OCI-LY3 (cell line): ENCODE measurements around the gene GRIN2A.
A peak's percentile ranks its signal among the peaks of the same experiment; 100 is the strongest.

Experiments
- H2AFZ ChIP-seq: fragments of 200-600, 300-600 bp; shearing (Covaris generic); 2 replicates; pipeline ENCODE4 v1.6.0; 2014; ENCODE audit warnings: antibody characterized with exemption, low read depth, low read length
- H3K27ac ChIP-seq: fragments of 200-600, 300-600 bp; sonication (generic); 2 replicates; pipeline ENCODE4 v1.5.1; 2014; ENCODE audit warnings: mild to moderate bottlenecking, low read length, moderate library complexity, mixed read lengths
- H3K27me3 ChIP-seq: fragments of 200-600, 300-600 bp; sonication (generic); 2 replicates; pipeline ENCODE4 v1.6.1; 2014; ENCODE audit warnings: low read depth, low read length, mixed read lengths
- H3K36me3 ChIP-seq: fragments of 200-600, 300-600 bp; sonication (generic); replicated peaks from 2 replicates; pipeline ENCODE3; 2014; ENCODE audit warnings: low read depth, low read length, mixed read lengths
- H3K4me1 ChIP-seq: fragments of 300-600, 200-600 bp; sonication (generic); 2 replicates; pipeline ENCODE4 v1.6.1; 2014; ENCODE audit warnings: low read length, mixed read lengths
- H3K4me2 ChIP-seq: fragments of 200-600, 300-600 bp; sonication (generic); 2 replicates; pipeline ENCODE4 v1.6.1; 2014; ENCODE audit warnings: low read length, mixed read lengths
- H3K4me3 ChIP-seq: fragments of 300-600, 200-600 bp; sonication (generic); 2 replicates; pipeline ENCODE4 v1.5.1; 2014; ENCODE audit warnings: antibody characterized with exemption, mild to moderate bottlenecking, low read length, moderate library complexity
- H3K79me2 ChIP-seq: fragments of 300-600, 200-600 bp; shearing (Covaris generic); 2 replicates; pipeline ENCODE4 v1.6.1; 2014; ENCODE audit warnings: mild to moderate bottlenecking, low read length, mixed read lengths
- H3K9ac ChIP-seq: fragments of 300-600, 200-600 bp; shearing (Covaris generic); 2 replicates; pipeline ENCODE4 v1.6.0; 2014; ENCODE audit warnings: mild to moderate bottlenecking, low read length, moderate library complexity
- H3K9me3 ChIP-seq: fragments of 200-600, 300-600 bp; shearing (Covaris generic); 2 replicates; pipeline ENCODE4 v1.6.1; 2014; ENCODE audit warnings: low read length, mixed read lengths; ENCODE audit not compliant: insufficient read depth
- H4K20me1 ChIP-seq: fragments of 200-600, 300-600 bp; sonication (generic); 2 replicates; pipeline ENCODE4 v1.6.1; 2016; ENCODE audit warnings: low read length, mixed read lengths; ENCODE audit not compliant: insufficient read depth
- CTCF ChIP-seq: fragments of 200-600, 300-600 bp; sonication (generic); IDR thresholded peaks from 2 replicates; pipeline ENCODE4 v1.5.1; 2014; ENCODE audit warnings: antibody characterized with exemption, low read length, low read depth
- EZH2phosphoT487 ChIP-seq: fragments of 200-600 bp; shearing (Covaris generic); IDR thresholded peaks from 2 replicates; pipeline ENCODE4 v1.6.1; 2018; ENCODE audit warnings: antibody characterized with exemption, mixed run types, low read depth

The GRIN2A gene

GRCh38 chr16:9913604-9914326, 268.5 kb downstream of the GRIN2A start:
- Histone ChIP-seq H3K9ac (peak overlapping the region; percentile 68), H4K20me1 (no peaks in the 10 kb centered on the region), H3K4me3 (peak overlapping the region; percentile 57), H3K4me2 (peak overlapping the region; percentile 83), H3K27me3 (no peaks in the 10 kb centered on the region), H3K79me2 (no peaks in the 10 kb centered on the region), H2AFZ (peak overlapping the region; percentile 19; the same call in 1 of the 2 replicates), H3K27ac (peak overlapping the region; percentile 96), H3K36me3 (peaks cover 4% of the 10 kb centered on the region), H3K4me1 (peaks cover 35% of the 10 kb centered on the region), H3K9me3 (no peaks in the 10 kb centered on the region)
- no peak for TF ChIP-seq EZH2phosphoT487
- no peak for TF ChIP-seq CTCF

DNA sequence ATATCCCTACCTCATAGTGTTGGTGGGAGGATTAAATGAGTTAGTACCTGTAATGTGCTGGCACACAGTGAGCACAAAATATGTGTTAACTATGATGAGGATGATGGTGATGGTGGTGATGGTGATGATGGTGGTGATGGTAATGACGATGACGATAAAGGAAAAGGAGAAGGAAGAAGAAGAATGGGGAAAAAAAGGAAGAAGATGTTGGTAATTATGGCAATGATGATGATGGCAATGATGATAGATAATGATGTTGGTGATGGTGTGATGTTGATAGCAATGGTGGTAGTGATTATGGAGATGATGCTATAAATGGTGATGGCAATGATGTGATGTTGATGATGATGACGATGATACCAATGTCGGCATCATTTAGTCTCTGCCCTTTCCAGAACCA, 270.2 kb downstream of the GRIN2A start:
- H3K36me3 ChIP-seq: peaks cover 4% of the 10 kb centered on the region
- H3K27me3 ChIP-seq: no peaks in the 10 kb centered on the region
- no peak overlapping the region for H3K4me3 ChIP-seq
- H3K4me2 ChIP-seq: no peak overlapping the region
- no peaks in the 10 kb centered on the region for H3K9me3 ChIP-seq
- H3K27ac ChIP-seq: no peak overlapping the region
- H3K9ac ChIP-seq: no peak overlapping the region
- no peaks in the 10 kb centered on the region for H3K79me2 ChIP-seq
- TF ChIP-seq CTCF (no peak), EZH2phosphoT487 (no peak)
- no peak overlapping the region for H2AFZ ChIP-seq
- peaks cover 44% of the 10 kb centered on the region for H3K4me1 ChIP-seq
- no peaks in the 10 kb centered on the region for H4K20me1 ChIP-seq

DNA sequence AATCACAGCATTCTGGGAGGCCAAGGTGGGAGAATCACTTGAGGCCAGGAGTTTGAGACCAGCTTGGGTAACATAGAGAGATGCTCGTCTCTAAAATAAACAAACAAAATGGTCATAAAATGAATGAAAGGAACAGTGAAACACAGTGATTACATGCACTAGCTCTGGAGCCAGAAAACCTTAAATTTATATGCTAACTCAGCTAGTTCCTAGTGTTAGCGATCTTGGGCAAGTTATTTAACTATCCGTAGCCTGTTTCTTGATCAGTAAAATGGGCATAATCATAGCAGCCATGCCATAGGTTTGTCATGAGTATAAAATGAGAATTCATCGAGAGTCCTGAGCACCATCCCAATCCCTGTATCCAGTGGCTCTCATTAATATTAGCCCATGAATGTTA, 271.0 kb downstream of the GRIN2A start:
- H3K9ac ChIP-seq: no peak overlapping the region
- no peak overlapping the region for H3K27ac ChIP-seq
- TF ChIP-seq EZH2phosphoT487: no peak
- TF ChIP-seq CTCF: no peak
- no peak overlapping the region for H2AFZ ChIP-seq
- H3K27me3 ChIP-seq: no peaks in the 10 kb centered on the region
- peaks cover 4% of the 10 kb centered on the region for H3K36me3 ChIP-seq
- no peaks in the 10 kb centered on the region for H4K20me1 ChIP-seq
- H3K79me2 ChIP-seq: no peaks in the 10 kb centered on the region
- H3K9me3 ChIP-seq: no peaks in the 10 kb centered on the region
- H3K4me3 ChIP-seq: no peak overlapping the region
- H3K4me1 ChIP-seq: peaks cover 49% of the 10 kb centered on the region
- no peak overlapping the region for H3K4me2 ChIP-seq

DNA sequence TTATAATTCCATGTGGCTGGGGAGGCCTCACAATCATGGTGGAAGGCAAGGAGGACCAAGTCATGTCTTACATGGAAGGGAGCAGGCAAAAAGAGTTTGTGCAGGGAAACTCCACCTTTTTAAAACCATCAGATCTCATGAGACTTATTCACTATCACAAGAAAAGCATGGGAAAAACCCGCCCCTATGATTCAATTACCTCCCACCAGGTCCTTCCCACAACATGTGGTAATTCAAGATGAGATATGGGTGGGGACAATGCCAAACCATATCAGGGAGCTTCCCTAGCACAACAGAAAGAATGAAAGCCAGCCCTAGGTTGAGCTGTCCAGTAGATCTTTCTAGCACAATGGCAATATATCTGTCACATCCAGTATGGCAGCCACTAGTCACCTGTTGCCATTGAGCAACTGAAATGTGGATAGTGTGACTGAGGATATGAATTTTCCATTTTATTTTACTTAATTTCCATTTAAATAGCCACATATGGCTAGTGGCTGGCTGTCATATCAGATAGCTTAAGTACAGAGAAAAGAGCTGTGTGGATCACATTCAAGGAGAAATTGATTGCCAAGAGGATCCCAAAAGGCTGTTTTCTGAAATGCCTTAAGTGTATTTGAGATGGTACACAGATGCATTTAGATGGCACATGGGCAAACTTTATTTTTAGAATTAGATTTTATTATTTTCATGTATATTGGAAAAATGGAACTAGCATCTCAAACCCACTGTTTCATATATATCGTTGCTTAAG, 273.0 kb downstream of the GRIN2A start:
- no peak for TF ChIP-seq EZH2phosphoT487
- H3K27ac ChIP-seq: no peak overlapping the region
- H3K79me2 ChIP-seq: no peaks in the 10 kb centered on the region
- H3K9ac ChIP-seq: no peak overlapping the region
- H2AFZ ChIP-seq: no peak overlapping the region
- no peak overlapping the region for H3K4me2 ChIP-seq
- H3K27me3 ChIP-seq: no peaks in the 10 kb centered on the region
- H4K20me1 ChIP-seq: no peaks in the 10 kb centered on the region
- H3K36me3 ChIP-seq: no peaks in the 10 kb centered on the region
- H3K9me3 ChIP-seq: no peaks in the 10 kb centered on the region
- no peak overlapping the region for H3K4me3 ChIP-seq
- peaks cover 38% of the 10 kb centered on the region for H3K4me1 ChIP-seq
